GM19467 (cell line): ENCODE measurements around the gene PRPH.
"Not testable (repeated sequence)": the region's sequence is repeated elsewhere in the genome, so short reads cannot be mapped to it uniquely, and the experiment has no call there.

Experiments used
- ATAC-seq: cut with Tn5 transposase; IDR thresholded peaks from one replicate; pipeline ENCODE4 v1.9.1; 2021; ENCODE audit warnings: mild to moderate bottlenecking, moderate library complexity; ENCODE audit not compliant: unreplicated experiment

The PRPH gene

GRCh38 chr12:49332441-49332861, 37.5 kb downstream of the PRPH start:
- no peak for ATAC-seq

- no peak for ATAC-seq
These were observed 38.0 kb downstream of the PRPH start for GRCh38 chr12:49332891-49333371.

- ATAC-seq, result not testable (repeated sequence)
These were observed 38.8 kb downstream of the PRPH start for GRCh38 chr12:49333778-49334177.

GRCh38 chr12:49334226-49334625, 39.3 kb downstream of the PRPH start:
- no peak for ATAC-seq

GRCh38 chr12:49334681-49335080, 39.7 kb downstream of the PRPH start:
- no peak for ATAC-seq

- ATAC-seq, result no peak
These were observed 40.4 kb downstream of the PRPH start for GRCh38 chr12:49335118-49335954.

GRCh38 chr12:49335955-49336644, 41.2 kb downstream of the PRPH start:
- no peak for ATAC-seq

- peak; percentile 79 for ATAC-seq
These were observed 42.0 kb downstream of the PRPH start, which contains the start of gene C1QL4 for GRCh38 chr12:49336645-49337584. Gene C1QL4, minus strand, starts transcription at chr12:49337188. Its CDS starts 711 bp downstream, at chr12:49336477.

- no peak for ATAC-seq
These were observed 44.0 kb downstream of the PRPH start for GRCh38 chr12:49338830-49339463.

GRCh38 chr12:49339464-49339861, 44.5 kb downstream of the PRPH start:
- no peak for ATAC-seq

GRCh38 chr12:49340095-49340870, 45.3 kb downstream of the PRPH start:
- ATAC-seq, result no peak

- ATAC-seq, result no peak
These were observed 46.2 kb downstream of the PRPH start for GRCh38 chr12:49340971-49341776.

GRCh38 chr12:49341777-49342065, 46.8 kb downstream of the PRPH start:
- ATAC-seq, result no peak

- peak; percentile 54 for ATAC-seq
These were observed 47.3 kb downstream of the PRPH start for GRCh38 chr12:49342066-49342913.

- ATAC-seq, result no peak
These were observed 48.2 kb downstream of the PRPH start for GRCh38 chr12:49342914-49343731.

- ATAC-seq, result no peak
These were observed 49.6 kb downstream of the PRPH start for GRCh38 chr12:49344486-49345050.
